HG03575 (cell line): Measurements from ENCODE around the gene CLEC1A.

Experiments
- ATAC-seq: cut with Tn5 transposase; IDR thresholded peaks from one replicate; pipeline ENCODE4 v1.9.1; 2021; ENCODE audit not compliant: unreplicated experiment, insufficient number of reproducible peaks, low FRiP score; ENCODE audit errors: extremely low read depth

CLEC1A gene

GRCh38 chr12:10110256-10110844 is 11.6 kb upstream of the CLEC1A start:
- ATAC-seq: no peak

- ATAC-seq: no peak
Observed at GRCh38 chr12:10102322-10102721, 3.5 kb upstream of the CLEC1A start.

GRCh38 chr12:10101648-10102220 is 2.9 kb upstream of the CLEC1A start:
- no peak for ATAC-seq

- no peak for ATAC-seq
Observed at GRCh38 chr12:10101042-10101579, 2.3 kb upstream of the CLEC1A start.

GRCh38 chr12:10097521-10097920 is 1.3 kb downstream of the CLEC1A start:
- no peak for ATAC-seq

- ATAC-seq: no peak
Observed at GRCh38 chr12:10095971-10096370, 2.8 kb downstream of the CLEC1A start.

GRCh38 chr12:10094646-10095395 is 4.0 kb downstream of the CLEC1A start:
- no peak for ATAC-seq

- ATAC-seq: no peak
Observed at GRCh38 chr12:10088955-10089900, 9.6 kb downstream of the CLEC1A start.

- no peak for ATAC-seq
Observed at GRCh38 chr12:10088031-10088430, 10.8 kb downstream of the CLEC1A start.

- no peak for ATAC-seq
Observed at GRCh38 chr12:10086387-10086786, 12.4 kb downstream of the CLEC1A start.

GRCh38 chr12:10084733-10085132 is 14.1 kb downstream of the CLEC1A start:
- no peak for ATAC-seq

GRCh38 chr12:10082117-10082874 is 16.5 kb downstream of the CLEC1A start:
- no peak for ATAC-seq

- no peak for ATAC-seq
Observed at GRCh38 chr12:10075451-10075850, 23.3 kb downstream of the CLEC1A start.

- ATAC-seq: no peak
Observed at GRCh38 chr12:10073261-10073660, 25.5 kb downstream of the CLEC1A start.

GRCh38 chr12:10072131-10072530 is 26.7 kb downstream of the CLEC1A start:
- no peak for ATAC-seq

- ATAC-seq: no peak
Observed at GRCh38 chr12:10070380-10070779, 28.4 kb downstream of the CLEC1A start.

GRCh38 chr12:10069976-10070375 is 28.8 kb downstream of the CLEC1A start:
- no peak for ATAC-seq

GRCh38 chr12:10069099-10069498 is 29.7 kb downstream of the CLEC1A start:
- no peak for ATAC-seq
